Activated CD4-positive, alpha-beta T cell treated with anti-CD3 and anti-CD28 coated beads for 36 hours (primary cell): ENCODE measurements around the gene SV2C. TPM values are rescaled to one million over a fixed set of nuclear protein-coding genes. Genes with fewer than 3 reads are reported as not detected.

Experiments used
- ATAC-seq: fragments of 200-7000 bp; cut with Tn5 transposase; one replicate; pipeline ENCODE4 v1.10.0; 2021; ENCODE audit warnings: mild to moderate bottlenecking, moderate library complexity
- CTCF ChIA-PET: fragments of 350-600 bp; sonication (Branson Sonifier 250); formaldehyde crosslinking; loops from one replicate; lab custom pipeline; 2021; ENCODE audit warnings: antibody characterized with exemption; lab: Charles Lee
- POLR2A ChIA-PET: fragments of 350-600 bp; sonication (Branson Sonifier 250); formaldehyde crosslinking; loops from one replicate; lab custom pipeline; 2021; ENCODE audit warnings: antibody characterized with exemption, inconsistent platforms; lab: Charles Lee
- DNase-seq: peaks from one replicate; pipeline ENCODE4 v3.0.0-alpha.2; 2020
- H3K27ac Mint-ChIP-seq: one replicate; pipeline ENCODE4 v1.8.0; 2021; ENCODE audit warnings: mixed read lengths
- H3K27me3 Mint-ChIP-seq: one replicate; pipeline ENCODE4 v1.8.0; 2021; ENCODE audit warnings: mixed read lengths
- H3K36me3 Mint-ChIP-seq: one replicate; pipeline ENCODE4 v1.8.0; 2021; ENCODE audit warnings: low read depth, mixed read lengths
- H3K4me1 Mint-ChIP-seq: one replicate; pipeline ENCODE4 v1.8.0; 2021; ENCODE audit warnings: mixed read lengths
- H3K4me3 Mint-ChIP-seq: one replicate; pipeline ENCODE4 v1.8.0; 2021; ENCODE audit warnings: mild to moderate bottlenecking, moderate library complexity, mixed read lengths
- H3K9me3 Mint-ChIP-seq: one replicate; pipeline ENCODE4 v1.8.0; 2021; ENCODE audit warnings: low read depth, mixed read lengths
- intact Hi-C, 2 experiments: fragments of 100-400 bp; cut with DNase I in 1 of 2; cut with micrococcal nuclease in 1 of 2; formaldehyde crosslinking; loops; one replicate each; pipeline versions ENCODE4 v1.14.2 to v1.15.1; 2022 to 2024; cut with DNase I, micrococcal nuclease
- total RNA-seq, 2 experiments: library from RNA; stranded (reverse); gene quantifications; one replicate each; pipeline ENCODE4 v1.2.3, GENCODE V29; 2021

The SV2C gene
- total RNA-seq, 2 experiments from 2014 or later: 0.02 TPM; not detected in 1

DNA sequence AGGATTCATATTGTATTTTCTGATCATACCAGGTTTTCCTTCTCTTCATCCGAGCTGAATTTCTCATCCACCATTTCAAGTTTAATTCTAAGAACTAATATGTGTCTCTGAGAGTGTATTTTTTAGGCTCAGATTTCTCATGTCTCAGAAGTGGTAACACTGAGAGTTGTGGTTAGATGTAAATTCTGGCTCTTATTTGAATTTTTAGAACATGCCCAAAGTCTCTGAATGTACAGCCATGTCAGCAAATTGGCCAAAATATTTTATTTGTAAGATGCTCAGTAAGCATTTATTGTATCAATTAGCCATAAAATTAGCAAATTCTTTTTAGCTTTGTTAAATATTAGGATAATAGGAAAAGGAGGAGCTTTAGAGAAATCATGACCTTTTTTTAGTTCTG is 16.6 kb downstream of the SV2C start:
- Mint-ChIP-seq H3K4me3 (no peak overlapping the region), H3K36me3 (no peaks in the 10 kb centered on the region), H3K4me1 (peaks cover 9% of the 10 kb centered on the region), H3K9me3 (no peaks in the 10 kb centered on the region), H3K27me3 (peaks cover 2% of the 10 kb centered on the region), H3K27ac (peak overlapping the region; percentile 69)
- ChIA-PET POLR2A (no interaction called here), CTCF (interaction anchor here (0.7 to 1.3 kb wide), 3 partner anchors 9 to 17 kb away, joined by 3 read pairs; no protein-coding TSS in a partner anchor)
- peak; percentile 68 for ATAC-seq
- DNase-seq: no peak
- intact Hi-C loops: no loop called here

DNA sequence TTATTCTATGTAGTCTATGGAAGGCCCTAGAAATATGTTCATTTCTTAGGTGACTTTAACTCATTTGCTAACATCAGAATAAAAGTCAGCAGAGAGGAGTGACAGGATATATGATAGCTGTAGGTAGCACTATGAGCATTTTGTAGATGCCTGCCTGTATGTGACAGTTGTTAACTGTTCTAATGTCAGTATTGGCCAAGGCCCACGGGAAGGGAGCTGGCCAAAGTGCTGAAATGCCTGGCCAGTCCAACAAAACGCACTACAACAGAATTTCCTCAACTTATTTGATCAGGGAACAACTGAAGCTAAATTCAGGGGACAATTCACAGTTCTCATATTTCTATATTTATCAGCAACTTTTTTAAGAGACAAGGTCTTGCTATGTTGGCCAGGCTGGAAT is 20.8 kb downstream of the SV2C start:
- Mint-ChIP-seq H3K27me3 (peaks cover 20% of the 10 kb centered on the region), H3K27ac (no peak overlapping the region), H3K9me3 (no peaks in the 10 kb centered on the region), H3K4me3 (no peak overlapping the region), H3K36me3 (no peaks in the 10 kb centered on the region), H3K4me1 (peaks cover 8% of the 10 kb centered on the region)
- ChIA-PET POLR2A (no interaction called here), CTCF (interaction anchor here (0.5 to 1.8 kb wide), 2 partner anchors 71 to 551 kb away, joined by 4 to 9 read pairs; no protein-coding TSS in a partner anchor)
- DNase-seq (peak; percentile 55), ATAC-seq (no peak)
- intact Hi-C loops: no loop called here

DNA sequence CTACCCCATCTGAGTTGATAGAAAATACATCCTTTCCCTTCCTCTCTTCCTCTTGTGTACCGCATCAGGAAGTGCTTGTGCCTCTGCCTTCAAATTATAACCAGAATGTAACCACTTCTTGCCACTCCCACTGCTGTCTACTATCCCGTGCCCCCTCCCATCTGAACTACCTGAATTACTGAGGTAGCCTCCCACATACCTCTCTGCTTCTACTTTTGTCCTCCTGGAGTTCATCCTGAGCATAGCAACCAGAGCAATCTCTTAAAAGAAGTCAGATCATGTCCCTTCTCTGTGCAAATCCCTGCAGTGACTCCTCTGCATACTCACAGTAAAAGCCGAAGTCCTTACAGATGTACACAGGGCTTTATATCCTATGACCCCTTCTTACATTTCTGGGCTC is 23.0 kb downstream of the SV2C start:
- no peaks in the 10 kb centered on the region for H3K4me1 Mint-ChIP-seq
- no peak overlapping the region for H3K27ac Mint-ChIP-seq
- DNase-seq (no peak), ATAC-seq (no peak)
- peaks cover 26% of the 10 kb centered on the region for H3K27me3 Mint-ChIP-seq
- no peaks in the 10 kb centered on the region for H3K36me3 Mint-ChIP-seq
- no peaks in the 10 kb centered on the region for H3K9me3 Mint-ChIP-seq
- no peak overlapping the region for H3K4me3 Mint-ChIP-seq
- POLR2A ChIA-PET: no interaction called here
- intact Hi-C loops: no loop called here
- CTCF ChIA-PET: no interaction called here

DNA sequence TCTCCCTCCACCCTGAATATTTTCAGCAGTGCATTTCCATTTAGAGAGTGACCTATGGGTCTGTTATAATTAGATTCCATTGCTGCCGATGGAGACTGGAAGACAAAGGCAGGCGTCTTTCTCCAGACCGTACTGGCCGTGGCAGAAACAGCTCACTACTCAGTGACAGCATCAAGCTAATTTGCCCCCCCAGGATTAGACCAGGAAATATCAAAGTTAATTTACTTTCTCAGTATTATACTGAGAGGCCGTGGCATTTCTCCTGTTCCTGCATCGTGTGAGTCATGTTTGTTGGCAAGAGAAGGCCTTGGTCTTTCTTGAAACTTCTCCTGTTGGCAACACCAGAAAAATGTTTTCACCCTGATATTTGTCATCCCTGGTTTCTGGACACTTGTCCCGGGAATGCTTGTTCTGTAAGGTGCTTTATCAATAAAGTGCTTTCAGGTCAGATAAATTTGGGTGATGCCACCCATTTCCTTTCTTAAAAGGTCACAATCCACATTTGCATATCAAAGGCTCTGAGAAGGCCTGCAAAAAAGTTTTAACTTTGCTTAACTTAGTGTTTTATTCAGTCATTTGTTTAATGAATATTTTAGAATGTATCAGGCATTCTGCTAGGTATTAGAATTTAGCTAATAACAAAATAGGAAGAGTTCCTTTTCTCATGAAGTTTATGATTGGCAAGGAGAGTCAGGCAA is 28.4 kb downstream of the SV2C start:
- Mint-ChIP-seq H3K4me1 (no peaks in the 10 kb centered on the region), H3K27me3 (peaks cover 27% of the 10 kb centered on the region), H3K4me3 (no peak overlapping the region), H3K36me3 (no peaks in the 10 kb centered on the region), H3K9me3 (no peaks in the 10 kb centered on the region), H3K27ac (no peak overlapping the region)
- DNase-seq (no peak), ATAC-seq (no peak)
- intact Hi-C loops: no loop called here
- ChIA-PET POLR2A (no interaction called here), CTCF (no interaction called here)

DNA sequence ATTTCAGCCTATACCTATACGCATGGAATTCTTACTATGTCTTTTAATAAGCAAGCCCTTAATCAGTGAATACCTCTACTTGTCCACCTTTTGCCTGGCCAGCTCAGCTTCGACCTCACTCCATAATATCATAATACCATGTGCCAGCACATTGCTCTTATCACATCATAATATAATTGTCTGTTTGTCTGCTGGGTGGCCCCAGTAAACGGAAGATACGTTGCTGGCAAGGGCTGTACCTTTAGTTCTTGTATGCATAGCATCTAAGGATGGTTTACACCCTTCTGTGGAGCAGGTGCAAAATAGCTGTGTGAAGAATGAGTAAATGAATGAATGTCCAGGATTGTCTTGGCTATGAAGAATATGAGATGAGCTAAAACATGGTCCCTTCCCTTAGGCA is 29.9 kb downstream of the SV2C start:
- Mint-ChIP-seq H3K27me3 (peaks cover 27% of the 10 kb centered on the region), H3K36me3 (no peaks in the 10 kb centered on the region), H3K27ac (no peak overlapping the region), H3K4me1 (no peaks in the 10 kb centered on the region), H3K9me3 (no peaks in the 10 kb centered on the region), H3K4me3 (no peak overlapping the region)
- ChIA-PET POLR2A (no interaction called here), CTCF (interaction anchor here (0.6 kb wide), 1 partner anchor 110 kb away, joined by 3 read pairs; no protein-coding TSS in a partner anchor)
- intact Hi-C loops: no loop called here
- no peak for ATAC-seq
- no peak for DNase-seq

DNA sequence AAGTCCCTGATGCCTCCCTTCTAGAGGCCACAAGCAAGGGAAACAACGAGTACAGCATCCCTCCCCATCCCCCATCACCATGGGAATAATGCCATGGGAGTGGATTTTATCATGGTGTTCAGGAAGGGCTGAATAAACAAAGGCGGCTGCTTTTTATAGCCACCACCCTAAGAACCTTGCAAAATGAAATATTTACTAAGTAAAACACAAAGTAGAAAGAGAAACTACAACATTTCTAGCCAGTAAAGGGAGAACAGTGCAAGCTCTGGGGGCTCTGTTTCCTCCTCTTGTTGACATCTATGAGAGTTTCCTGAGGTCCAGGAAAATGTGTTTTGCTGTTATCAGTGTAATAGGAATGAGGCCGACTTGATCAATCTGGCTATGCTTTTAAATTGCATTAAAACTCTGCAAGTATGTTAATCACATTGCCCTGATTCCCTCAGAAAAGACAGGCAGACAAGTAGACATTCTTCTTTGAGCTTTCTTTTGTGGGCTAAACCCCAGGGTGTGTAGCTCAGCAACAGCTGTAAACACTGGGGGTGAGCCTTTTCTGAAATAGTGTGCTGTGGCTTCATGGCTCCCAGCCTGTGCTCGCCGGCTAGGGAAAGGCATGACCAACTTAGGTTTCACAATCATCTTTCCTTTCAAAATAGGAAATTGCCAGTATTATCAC is 31.1 kb downstream of the SV2C start:
- H3K36me3 Mint-ChIP-seq: no peaks in the 10 kb centered on the region
- POLR2A ChIA-PET: no interaction called here
- H3K27me3 Mint-ChIP-seq: peaks cover 23% of the 10 kb centered on the region
- H3K4me3 Mint-ChIP-seq: no peak overlapping the region
- ATAC-seq (no peak), DNase-seq (no peak)
- no peaks in the 10 kb centered on the region for H3K4me1 Mint-ChIP-seq
- H3K9me3 Mint-ChIP-seq: no peaks in the 10 kb centered on the region
- CTCF ChIA-PET: interaction anchor here (1.1 kb wide), 1 partner anchor 89 kb away, joined by 3 read pairs; no protein-coding TSS in a partner anchor
- H3K27ac Mint-ChIP-seq: no peak overlapping the region
- intact Hi-C loops: no loop called here

DNA sequence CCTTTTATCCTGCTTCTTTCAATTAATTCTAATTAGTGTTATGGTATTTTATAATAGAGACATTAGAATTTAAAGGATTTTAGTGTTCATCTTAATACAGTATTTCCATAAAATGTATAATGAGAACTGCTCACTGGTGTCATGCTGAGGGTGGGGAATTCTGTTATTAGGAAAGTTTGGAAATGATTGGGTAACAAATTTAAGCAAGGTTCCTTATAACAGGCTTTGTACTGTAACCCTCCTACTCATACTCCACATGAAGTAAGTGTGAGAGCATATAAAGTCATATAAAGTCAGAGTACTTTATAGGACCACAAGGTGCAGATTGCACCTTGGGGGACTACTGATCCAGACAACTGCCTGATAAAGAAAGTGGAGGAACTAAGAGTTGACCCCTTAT is 42.2 kb downstream of the SV2C start:
- ChIA-PET CTCF (no interaction called here), POLR2A (no interaction called here)
- no peak for DNase-seq
- Mint-ChIP-seq H3K36me3 (no peaks in the 10 kb centered on the region), H3K4me1 (no peaks in the 10 kb centered on the region), H3K27ac (no peak overlapping the region), H3K4me3 (no peak overlapping the region), H3K9me3 (peaks cover 2% of the 10 kb centered on the region), H3K27me3 (peaks cover 20% of the 10 kb centered on the region)
- intact Hi-C loops: no loop called here
- ATAC-seq: no peak

DNA sequence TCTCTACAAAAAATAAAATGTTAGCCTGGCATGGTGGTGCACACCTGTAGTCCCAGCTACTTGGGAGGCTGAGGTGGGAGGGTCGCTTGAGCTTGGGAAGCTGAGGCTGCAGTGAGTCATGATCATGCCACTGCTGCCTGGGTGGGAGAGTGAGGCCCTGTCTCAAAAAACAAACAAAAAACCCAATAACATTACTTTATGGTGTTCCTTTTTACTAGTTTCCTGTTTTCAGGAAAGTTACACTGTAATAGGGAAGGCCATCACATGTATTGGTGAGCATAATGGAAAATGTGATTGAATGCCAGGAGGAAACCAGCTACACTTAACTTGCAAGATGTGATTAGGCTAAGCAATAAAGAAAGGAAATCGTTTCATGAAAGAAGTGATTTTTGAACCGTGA is 42.7 kb downstream of the SV2C start:
- DNase-seq (no peak), ATAC-seq (no peak)
- Mint-ChIP-seq H3K9me3 (peaks cover 2% of the 10 kb centered on the region), H3K27ac (no peak overlapping the region), H3K36me3 (no peaks in the 10 kb centered on the region), H3K27me3 (peaks cover 22% of the 10 kb centered on the region), H3K4me3 (no peak overlapping the region), H3K4me1 (no peaks in the 10 kb centered on the region)
- intact Hi-C loops: no loop called here
- POLR2A ChIA-PET: no interaction called here
- CTCF ChIA-PET: no interaction called here

DNA sequence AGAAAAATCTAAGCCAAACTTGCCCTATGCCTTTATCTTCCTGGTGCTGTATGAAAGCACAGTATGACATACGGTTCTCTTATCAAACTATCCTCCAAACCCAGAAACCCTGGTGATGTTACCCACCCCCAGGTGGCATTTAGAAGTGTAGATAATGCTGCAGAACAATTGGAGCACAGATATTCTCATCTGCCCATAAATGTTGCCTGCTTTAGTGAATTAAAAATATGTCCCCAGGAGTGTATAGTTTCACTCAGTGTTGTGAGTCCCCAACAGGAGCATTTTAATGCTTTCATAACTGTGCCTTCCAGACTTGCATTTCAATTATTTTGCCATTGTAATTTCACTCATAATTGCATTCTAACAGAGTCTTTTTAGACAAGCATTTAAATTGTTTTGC is 50.8 kb downstream of the SV2C start:
- DNase-seq (no peak), ATAC-seq (no peak)
- H3K9me3 Mint-ChIP-seq: no peaks in the 10 kb centered on the region
- no peak overlapping the region for H3K27ac Mint-ChIP-seq
- H3K27me3 Mint-ChIP-seq: peaks cover 17% of the 10 kb centered on the region
- no peaks in the 10 kb centered on the region for H3K4me1 Mint-ChIP-seq
- no peaks in the 10 kb centered on the region for H3K36me3 Mint-ChIP-seq
- intact Hi-C loops: no loop called here
- POLR2A ChIA-PET: no interaction called here
- CTCF ChIA-PET: interaction anchor here (0.7 kb wide), 1 partner anchor 39 kb away, joined by 3 read pairs; no protein-coding TSS in a partner anchor
- H3K4me3 Mint-ChIP-seq: no peak overlapping the region

DNA sequence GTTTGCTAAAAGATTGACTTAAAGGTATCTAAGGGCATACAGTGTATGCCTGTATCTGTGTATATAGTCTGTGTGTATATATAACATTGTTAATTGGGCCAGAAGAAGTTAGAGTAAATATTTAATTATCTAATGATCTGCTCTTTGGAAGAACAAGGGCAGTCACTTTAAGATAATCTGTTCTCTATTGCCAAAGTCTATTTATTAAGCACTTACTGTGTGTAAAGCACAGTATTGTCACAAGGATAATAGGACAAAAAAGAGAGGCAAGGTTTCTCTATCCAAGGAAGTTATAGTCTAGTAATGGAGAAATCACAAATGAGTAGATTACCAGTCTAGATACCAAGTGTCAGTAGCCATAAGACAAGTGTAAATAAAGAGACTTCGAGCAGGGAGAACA is 51.5 kb downstream of the SV2C start:
- CTCF ChIA-PET: interaction anchor here (0.7 kb wide), 1 partner anchor 40 kb away, joined by 3 read pairs; no protein-coding TSS in a partner anchor
- POLR2A ChIA-PET: no interaction called here

DNA sequence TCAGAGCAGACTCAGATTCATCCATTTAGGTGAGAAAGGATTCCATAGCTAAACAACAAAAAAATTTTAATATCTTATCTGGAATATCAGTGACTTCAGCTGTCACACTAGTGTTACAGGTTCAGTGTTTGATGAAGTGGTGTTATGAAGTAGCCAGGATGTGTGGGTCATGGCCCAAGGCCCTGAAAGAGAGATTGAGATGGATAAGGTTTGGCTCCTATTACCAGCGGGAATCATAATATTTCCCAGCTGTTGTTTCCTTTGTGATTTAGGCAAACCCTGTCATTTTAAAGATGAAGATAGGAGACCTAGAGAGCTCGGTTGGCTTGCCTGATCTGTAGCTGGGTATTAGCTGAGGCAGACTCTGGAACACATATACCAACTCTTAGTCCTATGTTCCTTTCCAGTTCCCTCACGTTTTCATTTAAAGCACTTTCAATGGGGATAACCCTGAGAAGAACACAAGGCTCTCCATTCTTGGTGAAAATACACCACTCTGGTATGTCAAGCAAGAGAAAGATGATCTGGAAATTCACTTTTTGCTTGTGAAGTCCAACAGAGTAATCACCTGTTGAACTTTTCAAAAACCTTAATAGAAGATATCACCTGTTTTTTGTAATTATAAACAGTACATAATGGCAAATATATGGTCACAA is 54.8 kb downstream of the SV2C start:
- Mint-ChIP-seq H3K4me3 (no peak overlapping the region), H3K27me3 (peaks cover 10% of the 10 kb centered on the region), H3K9me3 (no peaks in the 10 kb centered on the region), H3K27ac (no peak overlapping the region), H3K36me3 (no peaks in the 10 kb centered on the region), H3K4me1 (no peaks in the 10 kb centered on the region)
- DNase-seq (no peak), ATAC-seq (no peak)
- ChIA-PET POLR2A (no interaction called here), CTCF (interaction anchor here (0.8 to 1.3 kb wide), 4 partner anchors 14 to 278 kb away, joined by 3 to 4 read pairs (median 3); no protein-coding TSS in a partner anchor)
- intact Hi-C loops: no loop called here

More for the DNA sequence above, 51.5 kb downstream of the SV2C start:
- ATAC-seq (no peak), DNase-seq (no peak)
- intact Hi-C loops: no loop called here
- no peaks in the 10 kb centered on the region for H3K4me1 Mint-ChIP-seq
- no peaks in the 10 kb centered on the region for H3K36me3 Mint-ChIP-seq
- no peak overlapping the region for H3K27ac Mint-ChIP-seq
- no peak overlapping the region for H3K4me3 Mint-ChIP-seq
- H3K9me3 Mint-ChIP-seq: no peaks in the 10 kb centered on the region
- peaks cover 17% of the 10 kb centered on the region for H3K27me3 Mint-ChIP-seq
